ENCODE results near the gene ATF7.
"Not testable (repeated sequence)": the region's sequence is repeated elsewhere in the genome, so short reads cannot be mapped to it uniquely, and the experiment has no call there.

Gene ATF7

GRCh38 chr12:53550595-53550994 lies 75.6 kb downstream of the ATF7 start:
- H3K4me3 ChIP-seq (ENCODE audit: low read length): no peak overlapping the region
- no peak for TF ChIP-seq CTCF (IDR thresholded peaks at IDR 0.05; ENCODE audit: insufficient read depth, low read depth, low read length, missing control alignments)
- peak; percentile 77 for DNase-seq (ENCODE audit: low read depth)

- not testable (repeated sequence) for H3K4me3 ChIP-seq (ENCODE audit: low read length); DNase-seq (ENCODE audit: low read depth)
Measured at GRCh38 chr12:53550131-53550530, 76.1 kb downstream of the ATF7 start.

- not testable (repeated sequence) for DNase-seq (ENCODE audit: low read depth); H3K4me3 ChIP-seq (ENCODE audit: low read length)
Measured at GRCh38 chr12:53548354-53548753, 77.8 kb downstream of the ATF7 start.

GRCh38 chr12:53543539-53543938 lies 82.6 kb downstream of the ATF7 start:
- TF ChIP-seq CTCF (IDR thresholded peaks at IDR 0.05; ENCODE audit: insufficient read depth, low read depth, low read length, missing control alignments): peak; percentile 96
- no peak overlapping the region for H3K4me3 ChIP-seq (ENCODE audit: low read length)
- DNase-seq (ENCODE audit: low read depth): peak; percentile 76

- no peak overlapping the region for H3K4me3 ChIP-seq (ENCODE audit: low read length)
- TF ChIP-seq CTCF (IDR thresholded peaks at IDR 0.05; ENCODE audit: insufficient read depth, low read depth, low read length, missing control alignments): no peak
- no peak for DNase-seq (ENCODE audit: low read depth)
Measured at GRCh38 chr12:53539526-53539925, 86.7 kb downstream of the ATF7 start.

GRCh38 chr12:53538209-53538689 lies 87.9 kb downstream of the ATF7 start:
- TF ChIP-seq CTCF (IDR thresholded peaks at IDR 0.05; ENCODE audit: insufficient read depth, low read depth, low read length, missing control alignments): no peak
- DNase-seq (ENCODE audit: low read depth): peak; percentile 87
- H3K4me3 ChIP-seq (ENCODE audit: low read length): no peak overlapping the region

GRCh38 chr12:53536962-53537361 lies 89.2 kb downstream of the ATF7 start:
- no peak for DNase-seq (ENCODE audit: low read depth)
- no peak overlapping the region for H3K4me3 ChIP-seq (ENCODE audit: low read length)
- TF ChIP-seq CTCF (IDR thresholded peaks at IDR 0.05; ENCODE audit: insufficient read depth, low read depth, low read length, missing control alignments): no peak

- DNase-seq (ENCODE audit: low read depth): no peak
- no peak for TF ChIP-seq CTCF (IDR thresholded peaks at IDR 0.05; ENCODE audit: insufficient read depth, low read depth, low read length, missing control alignments)
- no peak overlapping the region for H3K4me3 ChIP-seq (ENCODE audit: low read length)
Measured at GRCh38 chr12:53533471-53533870, 92.7 kb downstream of the ATF7 start.
